ENCODE results near the gene PKP4. TPM values are rescaled to one million over a fixed set of nuclear protein-coding genes. Genes with fewer than 3 reads are reported as not detected.

The PKP4 gene
- total and polyA plus RNA-seq, 2 of the 8 experiments (the other 6 are each of a cell fraction or from before 2014, with no cell fraction given): 48.2 to 88.0 TPM

GRCh38 chr2:158500333-158500732 lies 43.6 kb downstream of the PKP4 start:
- Histone ChIP-seq H3K9ac (replicated peaks in 1 of 4; ENCODE audit: extremely low read depth in 1 of 4, low read depth in 3 of 4, low read length in 3 of 4) (no peak overlapping the region), H3K14ac (ENCODE audit: insufficient read length) (no peak overlapping the region), H3K18ac (ENCODE audit: extremely low read depth, low read length) (no peak overlapping the region), H2BK120ac (replicated peaks; ENCODE audit: low read depth, low read length) (no peak overlapping the region), H3K56ac (replicated peaks; ENCODE audit: insufficient read length, low read depth, low read length) (no peak overlapping the region), H3K27ac (ENCODE audit: low read depth, low read length) (no peak overlapping the region), H4K91ac (replicated peaks; ENCODE audit: insufficient read length, low read length) (no peak overlapping the region), H2BK15ac (ENCODE audit: low read length) (no peak overlapping the region), H2BK5ac (ENCODE audit: low read depth, low read length) (no peak overlapping the region), H4K5ac (ENCODE audit: insufficient read length, low read depth, low read length) (no peak overlapping the region), H3K4ac (replicated peaks; ENCODE audit: insufficient read length, low read depth, low read length) (no peak overlapping the region), H2AFZ (ENCODE audit: low read length) (no peak overlapping the region), H3K79me1 (ENCODE audit: low read depth, low read length) (no peaks in the 10 kb centered on the region), H4K8ac (ENCODE audit: extremely low read depth, insufficient read depth, low read length) (no peak overlapping the region), H2BK20ac (ENCODE audit: low read length) (no peak overlapping the region), H2BK12ac (ENCODE audit: low read depth, low read length) (no peak overlapping the region), H3K23ac (ENCODE audit: insufficient read length) (no peak overlapping the region), H3K4me2 (ENCODE audit: insufficient read depth in 1 of 2, low read depth in 2 of 2, low read length in 2 of 2) (no peak overlapping the region), H3K27me3 (replicated peaks in 1 of 4; ENCODE audit: control insufficient read depth in 3 of 4, extremely low read depth in 1 of 4, insufficient read depth in 3 of 4, low read length in 3 of 4) (no peaks in the 10 kb centered on the region), H2AK5ac (ENCODE audit: low read depth, low read length) (no peak overlapping the region), H3K36me3 (ENCODE audit: control insufficient read depth in 2 of 4, insufficient read depth in 4 of 4, low read length in 3 of 4) (no peaks in the 10 kb centered on the region), H3K4me1 (replicated peaks in 1 of 4; ENCODE audit: control insufficient read depth in 3 of 4, insufficient read depth in 4 of 4, low read length in 3 of 4) (peaks cover 4 to 9% (median 7%) of the 10 kb centered on the region in 4 experiments; a peak in 5 of 7 replicates), H3K9me3 (ENCODE audit: insufficient read depth in 2 of 2, low read depth in 1 of 2, low read length in 1 of 2) (no peaks in the 10 kb centered on the region), H3K79me2 (ENCODE audit: control insufficient read depth in 1 of 2, insufficient read depth in 2 of 2, low read length in 2 of 2) (peaks cover 0 to 88% of the 10 kb centered on the region in 2 experiments), H4K20me1 (replicated peaks in 1 of 2; ENCODE audit: control insufficient read depth in 1 of 2, insufficient read depth in 2 of 2, low read length in 2 of 2) (peaks cover 0 to 2% of the 10 kb centered on the region in 2 experiments), H3K4me3 (ENCODE audit: extremely low read depth in 1 of 4, insufficient read depth in 2 of 4, low read depth in 3 of 4, low read length in 4 of 4) (no peak overlapping the region), H3K23me2 (ENCODE audit: low read depth, low read length) (no peaks in the 10 kb centered on the region)
- FAIRE-seq (no peak), DNase-seq (ENCODE audit: low read depth in 1 of 2, low spot score in 2 of 2) (no peak)
- CTCF ChIA-PET (ENCODE audit: partially characterized antibody): interaction anchor here (2.3 kb wide), 1 partner anchor 11 kb away, joined by 5 read pairs; no protein-coding TSS in a partner anchor
- WGBS, 2 experiments (ENCODE audit: extremely low coverage in 1 of 2, insufficient coverage in 1 of 2, insufficient read length in 1 of 2, insufficient replicate concordance in 2 of 2, low coverage in 1 of 2, low lambda C conversion rate in 2 of 2, missing lambda C conversion rate in 1 of 2): 97% methylated on average over 2 of the region's 2 CpGs; no CpG with 5 or more reads in 1 of the 2 experiments
- POLR2A ChIA-PET (ENCODE audit: partially characterized antibody): no interaction called here
- no peak for TF ChIP-seq CBX8 (IDR thresholded peaks at IDR 0.05; ENCODE audit: borderline replicate concordance, low read depth, low read length)
